Endothelial cell of umbilical vein (primary cell): ENCODE results near the gene PIK3R6. TPM values are rescaled to one million over a fixed set of nuclear protein-coding genes. Genes with fewer than 3 reads are reported as not detected.

Experiments used
- BruUV-seq: library from RNA; stranded (reverse); fragments of 400-500 nt; replicated peaks from 2 replicates; lab custom pipeline; 2021; lab: Mats Ljungman, UMichigan
- CTCF ChIA-PET: fragments of 300-600, 350-600 bp; sonication (Branson Sonifier 250); formaldehyde crosslinking; loops from one replicate; lab custom pipeline; 2021; ENCODE audit warnings: antibody characterized with exemption, inconsistent platforms; lab: Charles Lee
- POLR2A ChIA-PET: fragments of 300-600, 350-600 bp; sonication (Branson Sonifier 250); formaldehyde crosslinking; loops from one replicate; lab custom pipeline; 2021; ENCODE audit warnings: antibody characterized with exemption, inconsistent platforms; lab: Charles Lee
- DNase-seq: peaks from one replicate; pipeline ENCODE4 v3.0.0-alpha.2; 2011; ENCODE audit warnings: low read depth, low spot score
- FAIRE-seq: peaks from 2 replicates; lab custom pipeline; 2011; peaks lifted over from hg19 to GRCh38; lab: Jason Lieb, UNC
- H2AFZ ChIP-seq: 2 replicates; pipeline ENCODE4 v1.6.0; 2012; ENCODE audit warnings: low read depth, low read length, control low read depth, inconsistent platforms
- H3K27ac ChIP-seq: 2 replicates; pipeline ENCODE4 v1.5.1; 2011; ENCODE audit warnings: low read depth, mild to moderate bottlenecking, control low read depth, low read length, moderate library complexity; ENCODE audit not compliant: insufficient read depth
- H3K27me3 ChIP-seq, 2 experiments: 2 replicates each; pipeline versions ENCODE4 v1.6.0 to v1.6.1; 2011; ENCODE audit warnings: low read length in 2 of 2, mixed read lengths in 1 of 2; ENCODE audit not compliant: control insufficient read depth in 2 of 2, insufficient read depth in 2 of 2
- H3K36me3 ChIP-seq, 2 experiments: 2 replicates in 1 of 2; 3 replicates in 1 of 2; pipeline ENCODE4 v1.5.1; 2011; ENCODE audit warnings: low read length in 2 of 2, mild to moderate bottlenecking in 1 of 2, moderate library complexity in 1 of 2; ENCODE audit not compliant: control insufficient read depth in 2 of 2, insufficient read depth in 2 of 2; ENCODE audit errors: extremely low read depth in 1 of 2
- H3K4me1 ChIP-seq: 3 replicates; pipeline ENCODE4 v1.5.1; 2011; ENCODE audit warnings: mild to moderate bottlenecking, low read length; ENCODE audit not compliant: control insufficient read depth, insufficient read depth; ENCODE audit errors: extremely low read depth
- H3K4me2 ChIP-seq: 2 replicates; pipeline ENCODE4 v1.6.1; 2011; ENCODE audit warnings: low read length, control low read depth, mixed read lengths; ENCODE audit not compliant: insufficient read depth
- H3K4me3 ChIP-seq, 3 experiments: fragments of 200-600 bp in 1 of 3; sonication (generic), shearing (Covaris generic) in 1 of 3; replicated peaks in 1 of 3; 2 replicates each; pipeline ENCODE4 v1.5.1; 2011 to 2016; ENCODE audit warnings: control low read depth in 3 of 3, low read length in 3 of 3, mild to moderate bottlenecking in 2 of 3, inconsistent platforms in 1 of 3, low read depth in 1 of 3, moderate library complexity in 1 of 3; ENCODE audit not compliant: insufficient read depth in 1 of 3
- H3K79me2 ChIP-seq: 2 replicates; pipeline ENCODE4 v1.6.0; 2012; ENCODE audit warnings: low read length, inconsistent platforms; ENCODE audit not compliant: control insufficient read depth, insufficient read depth
- H3K9ac ChIP-seq: replicated peaks from 2 replicates; pipeline ENCODE3; 2011; ENCODE audit warnings: low read length, control low read depth; ENCODE audit not compliant: insufficient read depth; ENCODE audit errors: extremely low read depth
- H3K9me1 ChIP-seq: replicated peaks from 3 replicates; pipeline ENCODE4 v1.6.0; 2011; ENCODE audit warnings: mild to moderate bottlenecking, low read length; ENCODE audit not compliant: control insufficient read depth, insufficient read depth; ENCODE audit errors: extremely low read depth
- H3K9me3 ChIP-seq: replicated peaks from 2 replicates; pipeline ENCODE4 v1.5.1; 2012; ENCODE audit warnings: low read length, inconsistent platforms; ENCODE audit not compliant: control insufficient read depth, insufficient read depth
- H4K20me1 ChIP-seq: replicated peaks from 2 replicates; pipeline ENCODE3; 2011; ENCODE audit warnings: mild to moderate bottlenecking, low read length; ENCODE audit not compliant: control insufficient read depth, insufficient read depth; ENCODE audit errors: extremely low read depth
- EZH2 ChIP-seq: IDR thresholded peaks from 2 replicates; pipeline ENCODE4 v1.6.1; 2012; ENCODE audit warnings: borderline replicate concordance, low read depth, mild to moderate bottlenecking, moderate library complexity, low read length, inconsistent platforms; ENCODE audit not compliant: severe bottlenecking
- FOS ChIP-seq: IDR thresholded peaks from 2 replicates; pipeline ENCODE4 v1.6.1; 2011; ENCODE audit warnings: mild to moderate bottlenecking, low read length, moderate library complexity, borderline replicate concordance; ENCODE audit not compliant: insufficient read depth
- GATA2 ChIP-seq: IDR thresholded peaks from 2 replicates; pipeline ENCODE4 v1.7.0; 2011; ENCODE audit warnings: low read depth, mild to moderate bottlenecking, moderate library complexity, mixed read lengths, low read length; ENCODE audit not compliant: insufficient read length, insufficient read depth
- JUN ChIP-seq: IDR thresholded peaks from 2 replicates; pipeline ENCODE4 v1.6.1; 2011; ENCODE audit warnings: borderline replicate concordance, low read depth; ENCODE audit not compliant: insufficient read length, insufficient read depth
- MYC ChIP-seq: IDR thresholded peaks from one replicate; pipeline ENCODE4 v1.6.1; 2011; ENCODE audit warnings: mild to moderate bottlenecking, low read depth, low read length
- POLR2A ChIP-seq: IDR thresholded peaks from 2 replicates; pipeline ENCODE4 v1.6.1; 2012; ENCODE audit warnings: low read depth, mild to moderate bottlenecking, control low read depth, low read length
- POLR2AphosphoS5 ChIP-seq: IDR thresholded peaks from 2 replicates; pipeline ENCODE4 v1.6.1; 2012; ENCODE audit warnings: low read depth, mild to moderate bottlenecking, control low read depth, low read length, moderate library complexity; ENCODE audit not compliant: insufficient read depth
- dilution Hi-C: fragments of 300-500 bp; cut with MboI; formaldehyde crosslinking; loops from one replicate; pipeline ENCODE4 v1.15.0; 2019; ENCODE audit warnings: low sequenced_read_pairs; ENCODE audit not compliant: extremely low pct_ligation_motif_present
- intact Hi-C: fragments of 100-400 bp; cut with micrococcal nuclease; formaldehyde crosslinking; loops from one replicate; pipeline ENCODE4 v1.10.0; 2022
- polyA plus RNA-seq, 4 experiments: library from polyadenylated mRNA; depleted of rRNA in 3 of 4; stranded (reverse) in 3 of 4; unstranded in 1 of 4; fragments of >200 nt; gene quantifications; 2 replicates each; pipeline versions ENCODE4 v1.2.1 to v1.2.3, GENCODE V29; 2011 to 2012; ENCODE audit warnings: missing spikeins in 1 of 4
- total RNA-seq: library from RNA; stranded (reverse); gene quantifications from 2 replicates; pipeline ENCODE4 v1.2.3, GENCODE V29; 2021
- TF ChIP-seq, protein P1 (sequence below): IDR thresholded peaks from 2 replicates; pipeline ENCODE4 v1.6.1; 2011; ENCODE audit not compliant: insufficient read depth, insufficient read length
- TF ChIP-seq, protein P2 (sequence below), 2 donors: IDR thresholded peaks; 1 replicate in 1 of 2; 2 replicates in 1 of 2; pipeline ENCODE4 v1.5.1; 2011; ENCODE audit warnings: low read length in 2 of 2, mild to moderate bottlenecking in 2 of 2, moderate library complexity in 2 of 2, control low read depth in 1 of 2, inconsistent platforms in 1 of 2, low read depth in 1 of 2; ENCODE audit not compliant: insufficient read depth in 1 of 2; ENCODE audit errors: extremely low read depth in 1 of 2

Gene PIK3R6
- total and polyA plus RNA-seq, 2 donors (not counting 3 experiments of a cell fraction or from before 2014, with no cell fraction given) = not detected

DNA sequence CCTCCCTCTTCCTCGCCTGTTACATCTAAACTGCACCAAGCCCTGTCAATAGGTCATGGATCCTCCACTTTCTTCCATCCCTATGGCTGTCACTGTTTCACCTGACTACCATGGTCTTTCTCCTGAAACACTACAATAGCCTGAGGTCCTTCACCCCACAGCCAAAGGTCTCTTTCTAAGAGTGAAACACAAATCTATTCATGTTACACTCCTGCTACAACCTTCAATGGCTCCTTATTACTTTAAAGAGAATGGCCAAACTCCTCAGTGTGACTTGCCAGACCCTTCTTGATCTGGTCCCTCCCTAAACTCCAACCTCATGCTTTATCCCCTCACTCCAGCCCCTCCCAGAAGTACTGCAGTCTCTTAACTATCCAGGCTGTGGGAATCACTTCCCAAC, 618 bp upstream of the PIK3R6 start:
- H3K27ac ChIP-seq = no peak overlapping the region
- H3K27me3 ChIP-seq = no peaks in the 10 kb centered on the region
- H3K4me3 ChIP-seq = no peak overlapping the region
- H3K79me2 ChIP-seq = no peaks in the 10 kb centered on the region
- H3K9me1 ChIP-seq = no peaks in the 10 kb centered on the region
- H3K4me1 ChIP-seq = no peaks in the 10 kb centered on the region
- DNase-seq (no peak), FAIRE-seq (no peak)
- ChIA-PET POLR2A (no interaction called here), CTCF (no interaction called here)
- H2AFZ ChIP-seq = no peak overlapping the region
- H3K4me2 ChIP-seq = no peak overlapping the region
- no peaks in the 10 kb centered on the region for H4K20me1 ChIP-seq
- no peaks in the 10 kb centered on the region for H3K36me3 ChIP-seq
- H3K9me3 ChIP-seq = no peaks in the 10 kb centered on the region
- dilution Hi-C loops = no loop called here
- intact Hi-C loops = no loop called here
- TF ChIP-seq MYC (no peak), POLR2AphosphoS5 (no peak), GATA2 (no peak), EZH2 (no peak), FOS (no peak), POLR2A (no peak), JUN (no peak)
- TF ChIP-seq, protein P1, sequence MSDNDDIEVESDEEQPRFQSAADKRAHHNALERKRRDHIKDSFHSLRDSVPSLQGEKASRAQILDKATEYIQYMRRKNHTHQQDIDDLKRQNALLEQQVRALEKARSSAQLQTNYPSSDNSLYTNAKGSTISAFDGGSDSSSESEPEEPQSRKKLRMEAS = no peak
- TF ChIP-seq, protein P2, sequence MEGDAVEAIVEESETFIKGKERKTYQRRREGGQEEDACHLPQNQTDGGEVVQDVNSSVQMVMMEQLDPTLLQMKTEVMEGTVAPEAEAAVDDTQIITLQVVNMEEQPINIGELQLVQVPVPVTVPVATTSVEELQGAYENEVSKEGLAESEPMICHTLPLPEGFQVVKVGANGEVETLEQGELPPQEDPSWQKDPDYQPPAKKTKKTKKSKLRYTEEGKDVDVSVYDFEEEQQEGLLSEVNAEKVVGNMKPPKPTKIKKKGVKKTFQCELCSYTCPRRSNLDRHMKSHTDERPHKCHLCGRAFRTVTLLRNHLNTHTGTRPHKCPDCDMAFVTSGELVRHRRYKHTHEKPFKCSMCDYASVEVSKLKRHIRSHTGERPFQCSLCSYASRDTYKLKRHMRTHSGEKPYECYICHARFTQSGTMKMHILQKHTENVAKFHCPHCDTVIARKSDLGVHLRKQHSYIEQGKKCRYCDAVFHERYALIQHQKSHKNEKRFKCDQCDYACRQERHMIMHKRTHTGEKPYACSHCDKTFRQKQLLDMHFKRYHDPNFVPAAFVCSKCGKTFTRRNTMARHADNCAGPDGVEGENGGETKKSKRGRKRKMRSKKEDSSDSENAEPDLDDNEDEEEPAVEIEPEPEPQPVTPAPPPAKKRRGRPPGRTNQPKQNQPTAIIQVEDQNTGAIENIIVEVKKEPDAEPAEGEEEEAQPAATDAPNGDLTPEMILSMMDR (IDR thresholded peaks at IDR 0.05; ENCODE audit: extremely low read depth in 1 of 2, insufficient read depth in 1 of 2, low read depth in 1 of 2, low read length in 2 of 2) = no peak
- no peak overlapping the region for H3K9ac ChIP-seq
- BruUV-seq = no TSS peak
